ENCODE data around the gene ERH. TPM values are rescaled to one million over a fixed set of nuclear protein-coding genes. Genes with fewer than 3 reads are reported as not detected.

The ERH gene
- polyA plus RNA-seq, 3 donors: 47.3 to 176 (median 103) TPM

- 43 to 50% (median 46%) methylated on average over 9 of the region's 9 CpGs for WGBS, 3 donors
Observed at GRCh38 chr14:69363055-69363454, 35.0 kb downstream of the ERH start.

GRCh38 chr14:69360438-69361108, 37.5 kb downstream of the ERH start:
- no peak overlapping the region for H3K27ac ChIP-seq (ENCODE audit: low read depth, low read length)
- 72 to 77% (median 73%) methylated on average over 7 of the region's 7 CpGs for WGBS, 3 donors

More at GRCh38 chr14:69363055-69363454, 35.0 kb downstream of the ERH start:
- H3K27ac ChIP-seq (ENCODE audit: low read depth, low read length): no peak overlapping the region

- H3K27ac ChIP-seq (ENCODE audit: low read depth, low read length): no peak overlapping the region
- 86 to 92% (median 88%) methylated on average over 3 of the region's 3 CpGs for WGBS, 3 donors
Observed at GRCh38 chr14:69358966-69359365, 39.1 kb downstream of the ERH start.

GRCh38 chr14:69358233-69358963, 39.7 kb downstream of the ERH start:
- no peak overlapping the region for H3K27ac ChIP-seq (ENCODE audit: low read depth, low read length)
- WGBS, 3 donors: 68 to 82% (median 69%) methylated on average over 12 of the region's 12 CpGs

GRCh38 chr14:69357544-69358200, 40.4 kb downstream of the ERH start:
- H3K27ac ChIP-seq (ENCODE audit: low read depth, low read length): no peak overlapping the region
- WGBS, 3 donors: 88 to 90% (median 89%) methylated on average over 7 of the region's 7 CpGs

GRCh38 chr14:69356903-69357543, 41.1 kb downstream of the ERH start:
- H3K27ac ChIP-seq (ENCODE audit: low read depth, low read length): no peak overlapping the region
- WGBS, 3 donors: 72 to 86% (median 82%) methylated on average over 7 of the region's 7 CpGs

GRCh38 chr14:69355607-69356281, 42.4 kb downstream of the ERH start:
- no peak overlapping the region for H3K27ac ChIP-seq (ENCODE audit: low read depth, low read length)
- 51 to 67% (median 56%) methylated on average over 6 of the region's 6 CpGs for WGBS, 3 donors

GRCh38 chr14:69355154-69355597, 42.9 kb downstream of the ERH start:
- WGBS, 3 donors: 83 to 93% (median 87%) methylated on average over 6 of the region's 6 CpGs
- H3K27ac ChIP-seq (ENCODE audit: low read depth, low read length): no peak overlapping the region

- WGBS, 3 donors: 71 to 73% (median 71%) methylated on average over 11 of the region's 11 CpGs
- no peak overlapping the region for H3K27ac ChIP-seq (ENCODE audit: low read depth, low read length)
Observed at GRCh38 chr14:69354383-69355153, 43.5 kb downstream of the ERH start.

GRCh38 chr14:69353168-69353567, 44.9 kb downstream of the ERH start:
- WGBS, 3 donors: 91 to 93% (median 92%) methylated on average over 3 of the region's 3 CpGs
- H3K27ac ChIP-seq (ENCODE audit: low read depth, low read length): no peak overlapping the region

- H3K27ac ChIP-seq (ENCODE audit: low read depth, low read length): no peak overlapping the region
- WGBS, 3 donors: 83 to 86% (median 84%) methylated on average over 5 of the region's 5 CpGs
Observed at GRCh38 chr14:69351911-69352310, 46.2 kb downstream of the ERH start.

- 64 to 74% (median 69%) methylated on average over 3 of the region's 3 CpGs for WGBS, 3 donors
- no peak overlapping the region for H3K27ac ChIP-seq (ENCODE audit: low read depth, low read length)
Observed at GRCh38 chr14:69351385-69351784, 46.7 kb downstream of the ERH start.

GRCh38 chr14:69350892-69351291, 47.2 kb downstream of the ERH start:
- H3K27ac ChIP-seq (ENCODE audit: low read depth, low read length): no peak overlapping the region
- WGBS, 3 donors: 82 to 91% (median 85%) methylated on average over 5 of the region's 5 CpGs

GRCh38 chr14:69349091-69349777, 48.9 kb downstream of the ERH start:
- WGBS, 3 donors: 84 to 92% (median 89%) methylated on average over 11 of the region's 11 CpGs
- no peak overlapping the region for H3K27ac ChIP-seq (ENCODE audit: low read depth, low read length)

- WGBS, 3 donors: 33 to 44% (median 37%) methylated on average over 9 of the region's 9 CpGs
- H3K27ac ChIP-seq (ENCODE audit: low read depth, low read length): no peak overlapping the region
Observed at GRCh38 chr14:69346710-69347109, 51.4 kb downstream of the ERH start.

GRCh38 chr14:69345402-69345801, 52.7 kb downstream of the ERH start:
- no peak overlapping the region for H3K27ac ChIP-seq (ENCODE audit: low read depth, low read length)
- 64 to 69% (median 65%) methylated on average over 4 of the region's 4 CpGs for WGBS, 3 donors

GRCh38 chr14:69344171-69344570, 53.9 kb downstream of the ERH start:
- no peak overlapping the region for H3K27ac ChIP-seq (ENCODE audit: low read depth, low read length)
- WGBS, 3 donors: 92 to 95% (median 94%) methylated on average over 3 of the region's 3 CpGs
